HG03442 (cell line): Measurements from ENCODE around the gene HID1.
"Not testable (repeated sequence)": the region's sequence is repeated elsewhere in the genome, so short reads cannot be mapped to it uniquely, and the experiment has no call there.

Experiments used
- ATAC-seq: cut with Tn5 transposase; IDR thresholded peaks from one replicate; pipeline ENCODE4 v1.9.1; 2021; ENCODE audit warnings: mild to moderate bottlenecking, moderate library complexity; ENCODE audit not compliant: unreplicated experiment

The HID1 gene

GRCh38 chr17:74972107-74972972 is at the start of gene HID1:
TSS of gene HID1 (minus strand) at chr17:74972759. CDS start at chr17:74972656, 103 bp downstream.
- no peak for ATAC-seq

- ATAC-seq, result no peak
Measured at GRCh38 chr17:75020331-75021110, 48.0 kb upstream of the HID1 start.

- ATAC-seq, result no peak
Measured at GRCh38 chr17:75019710-75020109, 47.2 kb upstream of the HID1 start.

- ATAC-seq, result no peak
Measured at GRCh38 chr17:75019146-75019545, 46.6 kb upstream of the HID1 start.

- no peak for ATAC-seq
Measured at GRCh38 chr17:75013092-75013559, 40.6 kb upstream of the HID1 start.

GRCh38 chr17:75012346-75013091 is 40.0 kb upstream of the HID1 start, which contains the start of gene MRPL58:
TSS of gene MRPL58 (plus strand) at chr17:75012670. CDS start at chr17:75012687, 17 bp downstream.
- ATAC-seq, result peak; percentile 82

- ATAC-seq, result no peak
Measured at GRCh38 chr17:75012096-75012345, 39.5 kb upstream of the HID1 start.

GRCh38 chr17:75011401-75012095 is 39.0 kb upstream of the HID1 start:
- ATAC-seq, result no peak

GRCh38 chr17:75010683-75011400 is 38.3 kb upstream of the HID1 start:
- no peak for ATAC-seq

GRCh38 chr17:75009139-75009724 is 36.7 kb upstream of the HID1 start:
- no peak for ATAC-seq

GRCh38 chr17:75008373-75008772 is 35.8 kb upstream of the HID1 start:
- no peak for ATAC-seq

- ATAC-seq, result no peak
Measured at GRCh38 chr17:75006653-75007052, 34.1 kb upstream of the HID1 start.

- ATAC-seq, result not testable (repeated sequence)
Measured at GRCh38 chr17:75006084-75006483, 33.5 kb upstream of the HID1 start.

GRCh38 chr17:75005291-75005690 is 32.7 kb upstream of the HID1 start:
- no peak for ATAC-seq

GRCh38 chr17:75004371-75004770 is 31.8 kb upstream of the HID1 start:
- no peak for ATAC-seq

GRCh38 chr17:75003957-75004355 is 31.4 kb upstream of the HID1 start:
- ATAC-seq, result no peak

- no peak for ATAC-seq
Measured at GRCh38 chr17:75003070-75003956, 30.8 kb upstream of the HID1 start.

- no peak for ATAC-seq
Measured at GRCh38 chr17:75001915-75002843, 29.6 kb upstream of the HID1 start.
